ENCODE results near the gene ALX4.

DNA sequence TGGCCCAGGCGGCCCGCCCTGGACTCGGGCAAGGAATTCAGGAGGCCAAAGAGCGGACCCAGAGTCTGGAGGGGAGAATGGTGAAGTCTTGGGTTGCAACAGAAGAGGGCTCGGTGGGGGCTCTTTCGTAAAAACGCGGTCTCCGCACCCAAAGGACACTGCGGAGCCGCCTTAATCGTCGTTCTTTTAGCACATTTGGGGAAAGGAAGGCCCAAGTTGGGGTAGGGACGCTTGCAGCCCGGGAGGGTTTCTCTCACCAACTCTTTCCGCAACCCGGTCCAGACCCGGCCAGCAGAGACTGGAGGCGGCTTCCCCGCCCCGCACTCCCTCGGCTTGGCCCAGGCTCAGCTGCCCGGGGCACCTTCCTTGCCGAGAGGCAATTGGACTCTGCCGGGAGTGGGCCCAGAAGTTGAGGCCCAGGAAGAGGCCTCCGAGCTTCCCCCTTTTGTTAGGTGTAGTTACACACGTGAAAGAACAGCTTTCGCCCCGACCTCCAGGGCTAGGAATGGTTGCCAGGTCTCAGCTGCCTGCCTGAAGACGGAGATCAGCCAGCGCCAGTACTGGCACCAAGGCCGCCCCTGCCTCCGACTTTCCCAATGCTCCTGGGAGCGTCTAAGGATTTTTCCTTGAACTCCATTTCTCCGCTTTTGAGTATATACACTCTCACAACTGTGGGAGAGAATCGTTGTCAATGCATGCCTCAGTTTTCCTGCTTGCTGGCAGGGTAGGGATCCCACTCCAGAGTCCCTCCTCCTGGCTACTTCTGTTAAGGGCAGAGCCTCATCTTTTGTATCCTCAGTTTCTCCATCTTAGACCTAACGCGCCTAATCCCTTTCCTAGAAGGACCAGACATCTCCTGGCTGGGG is 3.7 kb downstream of the ALX4 start:
- TF ChIP-seq, protein P1, sequence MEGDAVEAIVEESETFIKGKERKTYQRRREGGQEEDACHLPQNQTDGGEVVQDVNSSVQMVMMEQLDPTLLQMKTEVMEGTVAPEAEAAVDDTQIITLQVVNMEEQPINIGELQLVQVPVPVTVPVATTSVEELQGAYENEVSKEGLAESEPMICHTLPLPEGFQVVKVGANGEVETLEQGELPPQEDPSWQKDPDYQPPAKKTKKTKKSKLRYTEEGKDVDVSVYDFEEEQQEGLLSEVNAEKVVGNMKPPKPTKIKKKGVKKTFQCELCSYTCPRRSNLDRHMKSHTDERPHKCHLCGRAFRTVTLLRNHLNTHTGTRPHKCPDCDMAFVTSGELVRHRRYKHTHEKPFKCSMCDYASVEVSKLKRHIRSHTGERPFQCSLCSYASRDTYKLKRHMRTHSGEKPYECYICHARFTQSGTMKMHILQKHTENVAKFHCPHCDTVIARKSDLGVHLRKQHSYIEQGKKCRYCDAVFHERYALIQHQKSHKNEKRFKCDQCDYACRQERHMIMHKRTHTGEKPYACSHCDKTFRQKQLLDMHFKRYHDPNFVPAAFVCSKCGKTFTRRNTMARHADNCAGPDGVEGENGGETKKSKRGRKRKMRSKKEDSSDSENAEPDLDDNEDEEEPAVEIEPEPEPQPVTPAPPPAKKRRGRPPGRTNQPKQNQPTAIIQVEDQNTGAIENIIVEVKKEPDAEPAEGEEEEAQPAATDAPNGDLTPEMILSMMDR (conservative IDR thresholded peaks at IDR 0.05 in 1 of 2, IDR thresholded peaks at IDR 0.05 in 1 of 2; ENCODE audit: extremely low read depth in 1 of 2, insufficient read depth in 1 of 2, low read depth in 1 of 2, low read length in 2 of 2) = no peak
- no peak for TF ChIP-seq EZH2 (IDR thresholded peaks at IDR 0.05; ENCODE audit: borderline replicate concordance, low read length)
